Endothelial cell of umbilical vein (primary cell): ENCODE results near the gene RASAL2. TPM values are rescaled to one million over a fixed set of nuclear protein-coding genes. Genes with fewer than 3 reads are reported as not detected.

Experiments used
- BruUV-seq: library from RNA; stranded (reverse); fragments of 400-500 nt; replicated peaks from 2 replicates; lab custom pipeline; 2021; lab: Mats Ljungman, UMichigan
- CTCF ChIA-PET: fragments of 300-600, 350-600 bp; sonication (Branson Sonifier 250); formaldehyde crosslinking; loops from one replicate; lab custom pipeline; 2021; ENCODE audit warnings: antibody characterized with exemption, inconsistent platforms; lab: Charles Lee
- POLR2A ChIA-PET: fragments of 300-600, 350-600 bp; sonication (Branson Sonifier 250); formaldehyde crosslinking; loops from one replicate; lab custom pipeline; 2021; ENCODE audit warnings: antibody characterized with exemption, inconsistent platforms; lab: Charles Lee
- DNase-seq: peaks from one replicate; pipeline ENCODE4 v3.0.0-alpha.2; 2011; ENCODE audit warnings: low read depth, low spot score
- FAIRE-seq: peaks from 2 replicates; lab custom pipeline; 2011; peaks lifted over from hg19 to GRCh38; lab: Jason Lieb, UNC
- H2AFZ ChIP-seq: 2 replicates; pipeline ENCODE4 v1.6.0; 2012; ENCODE audit warnings: low read depth, low read length, control low read depth, inconsistent platforms
- H3K27ac ChIP-seq: 2 replicates; pipeline ENCODE4 v1.5.1; 2011; ENCODE audit warnings: low read depth, mild to moderate bottlenecking, control low read depth, low read length, moderate library complexity; ENCODE audit not compliant: insufficient read depth
- H3K27me3 ChIP-seq, 2 experiments: 2 replicates each; pipeline versions ENCODE4 v1.6.0 to v1.6.1; 2011; ENCODE audit warnings: low read length in 2 of 2, mixed read lengths in 1 of 2; ENCODE audit not compliant: control insufficient read depth in 2 of 2, insufficient read depth in 2 of 2
- H3K36me3 ChIP-seq, 2 experiments: 2 replicates in 1 of 2; 3 replicates in 1 of 2; pipeline ENCODE4 v1.5.1; 2011; ENCODE audit warnings: low read length in 2 of 2, mild to moderate bottlenecking in 1 of 2, moderate library complexity in 1 of 2; ENCODE audit not compliant: control insufficient read depth in 2 of 2, insufficient read depth in 2 of 2; ENCODE audit errors: extremely low read depth in 1 of 2
- H3K4me1 ChIP-seq: 3 replicates; pipeline ENCODE4 v1.5.1; 2011; ENCODE audit warnings: mild to moderate bottlenecking, low read length; ENCODE audit not compliant: control insufficient read depth, insufficient read depth; ENCODE audit errors: extremely low read depth
- H3K4me2 ChIP-seq: 2 replicates; pipeline ENCODE4 v1.6.1; 2011; ENCODE audit warnings: low read length, control low read depth, mixed read lengths; ENCODE audit not compliant: insufficient read depth
- H3K4me3 ChIP-seq, 3 experiments: fragments of 200-600 bp in 1 of 3; sonication (generic), shearing (Covaris generic) in 1 of 3; replicated peaks in 1 of 3; 2 replicates each; pipeline ENCODE4 v1.5.1; 2011 to 2016; ENCODE audit warnings: control low read depth in 3 of 3, low read length in 3 of 3, mild to moderate bottlenecking in 2 of 3, inconsistent platforms in 1 of 3, low read depth in 1 of 3, moderate library complexity in 1 of 3; ENCODE audit not compliant: insufficient read depth in 1 of 3
- H3K79me2 ChIP-seq: 2 replicates; pipeline ENCODE4 v1.6.0; 2012; ENCODE audit warnings: low read length, inconsistent platforms; ENCODE audit not compliant: control insufficient read depth, insufficient read depth
- H3K9ac ChIP-seq: replicated peaks from 2 replicates; pipeline ENCODE3; 2011; ENCODE audit warnings: low read length, control low read depth; ENCODE audit not compliant: insufficient read depth; ENCODE audit errors: extremely low read depth
- H3K9me1 ChIP-seq: replicated peaks from 3 replicates; pipeline ENCODE4 v1.6.0; 2011; ENCODE audit warnings: mild to moderate bottlenecking, low read length; ENCODE audit not compliant: control insufficient read depth, insufficient read depth; ENCODE audit errors: extremely low read depth
- H3K9me3 ChIP-seq: replicated peaks from 2 replicates; pipeline ENCODE4 v1.5.1; 2012; ENCODE audit warnings: low read length, inconsistent platforms; ENCODE audit not compliant: control insufficient read depth, insufficient read depth
- H4K20me1 ChIP-seq: replicated peaks from 2 replicates; pipeline ENCODE3; 2011; ENCODE audit warnings: mild to moderate bottlenecking, low read length; ENCODE audit not compliant: control insufficient read depth, insufficient read depth; ENCODE audit errors: extremely low read depth
- EZH2 ChIP-seq: IDR thresholded peaks from 2 replicates; pipeline ENCODE4 v1.6.1; 2012; ENCODE audit warnings: borderline replicate concordance, low read depth, mild to moderate bottlenecking, moderate library complexity, low read length, inconsistent platforms; ENCODE audit not compliant: severe bottlenecking
- FOS ChIP-seq: IDR thresholded peaks from 2 replicates; pipeline ENCODE4 v1.6.1; 2011; ENCODE audit warnings: mild to moderate bottlenecking, low read length, moderate library complexity, borderline replicate concordance; ENCODE audit not compliant: insufficient read depth
- GATA2 ChIP-seq: IDR thresholded peaks from 2 replicates; pipeline ENCODE4 v1.7.0; 2011; ENCODE audit warnings: low read depth, mild to moderate bottlenecking, moderate library complexity, mixed read lengths, low read length; ENCODE audit not compliant: insufficient read length, insufficient read depth
- JUN ChIP-seq: IDR thresholded peaks from 2 replicates; pipeline ENCODE4 v1.6.1; 2011; ENCODE audit warnings: borderline replicate concordance, low read depth; ENCODE audit not compliant: insufficient read length, insufficient read depth
- MAX ChIP-seq: IDR thresholded peaks from 2 replicates; pipeline ENCODE4 v1.6.1; 2011; ENCODE audit not compliant: insufficient read depth, insufficient read length
- MYC ChIP-seq: IDR thresholded peaks from one replicate; pipeline ENCODE4 v1.6.1; 2011; ENCODE audit warnings: mild to moderate bottlenecking, low read depth, low read length
- POLR2A ChIP-seq: IDR thresholded peaks from 2 replicates; pipeline ENCODE4 v1.6.1; 2012; ENCODE audit warnings: low read depth, mild to moderate bottlenecking, control low read depth, low read length
- POLR2AphosphoS5 ChIP-seq: IDR thresholded peaks from 2 replicates; pipeline ENCODE4 v1.6.1; 2012; ENCODE audit warnings: low read depth, mild to moderate bottlenecking, control low read depth, low read length, moderate library complexity; ENCODE audit not compliant: insufficient read depth
- dilution Hi-C: fragments of 300-500 bp; cut with MboI; formaldehyde crosslinking; loops from one replicate; pipeline ENCODE4 v1.15.0; 2019; ENCODE audit warnings: low sequenced_read_pairs; ENCODE audit not compliant: extremely low pct_ligation_motif_present
- intact Hi-C: fragments of 100-400 bp; cut with micrococcal nuclease; formaldehyde crosslinking; loops from one replicate; pipeline ENCODE4 v1.10.0; 2022
- polyA plus RNA-seq, 4 experiments: library from polyadenylated mRNA; depleted of rRNA in 3 of 4; stranded (reverse) in 3 of 4; unstranded in 1 of 4; fragments of >200 nt; gene quantifications; 2 replicates each; pipeline versions ENCODE4 v1.2.1 to v1.2.3, GENCODE V29; 2011 to 2012; ENCODE audit warnings: missing spikeins in 1 of 4
- total RNA-seq: library from RNA; stranded (reverse); gene quantifications from 2 replicates; pipeline ENCODE4 v1.2.3, GENCODE V29; 2021
- TF ChIP-seq, protein P1 (sequence below), 2 donors: IDR thresholded peaks; 1 replicate in 1 of 2; 2 replicates in 1 of 2; pipeline ENCODE4 v1.5.1; 2011; ENCODE audit warnings: low read length in 2 of 2, mild to moderate bottlenecking in 2 of 2, moderate library complexity in 2 of 2, control low read depth in 1 of 2, inconsistent platforms in 1 of 2, low read depth in 1 of 2; ENCODE audit not compliant: insufficient read depth in 1 of 2; ENCODE audit errors: extremely low read depth in 1 of 2

Gene RASAL2
- total and polyA plus RNA-seq, 2 donors (not counting 3 experiments of a cell fraction or from before 2014, with no cell fraction given): 12.5 to 15.5 TPM

DNA sequence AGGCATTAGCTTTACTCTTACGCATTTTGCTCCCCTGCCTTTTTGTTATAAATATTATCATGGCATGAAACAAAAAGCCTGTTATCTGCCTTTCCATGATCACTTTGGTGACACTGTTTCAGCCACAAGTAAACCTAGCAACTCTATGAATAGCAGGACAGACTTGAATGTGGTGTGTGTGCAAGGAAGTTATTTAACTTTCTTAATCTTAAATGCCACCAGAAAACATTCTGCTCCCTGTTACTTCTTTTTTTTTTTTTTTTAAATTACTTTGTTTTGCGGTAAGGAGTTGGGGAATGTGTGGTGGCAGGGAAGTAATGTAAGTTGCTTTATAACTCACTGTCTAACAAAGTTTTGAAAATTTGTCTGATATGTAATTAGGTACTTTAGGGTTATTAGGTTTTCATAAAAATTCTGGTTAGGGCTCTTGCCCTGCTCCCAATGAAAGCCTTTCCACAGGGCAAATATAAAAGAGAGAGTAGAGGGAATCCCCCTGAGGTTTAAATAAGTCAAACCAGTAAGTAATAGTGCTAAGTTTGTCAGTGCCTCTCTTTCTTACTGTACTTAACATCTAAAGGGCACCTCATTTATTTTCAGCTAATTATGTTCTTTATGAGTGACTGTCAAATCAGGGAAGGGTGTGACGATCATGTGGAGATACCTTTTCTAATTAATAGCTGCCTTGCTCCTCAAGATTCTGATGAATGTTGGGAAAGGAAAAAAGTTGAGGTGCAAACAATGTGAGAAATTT lies 39.5 kb downstream of the RASAL2 start:
- Histone ChIP-seq H3K4me2 (no peak overlapping the region), H3K4me1 (peaks cover 10% of the 10 kb centered on the region), H3K27ac (no peak overlapping the region), H3K9me1 (no peaks in the 10 kb centered on the region), H3K79me2 (no peaks in the 10 kb centered on the region), H3K36me3 (no peaks in the 10 kb centered on the region), H3K27me3 (no peaks in the 10 kb centered on the region), H3K9ac (no peak overlapping the region), H3K4me3 (no peak overlapping the region), H3K9me3 (no peaks in the 10 kb centered on the region), H2AFZ (no peak overlapping the region), H4K20me1 (no peaks in the 10 kb centered on the region)
- CTCF ChIA-PET: no interaction called here
- FAIRE-seq (no peak), DNase-seq (no peak)
- intact Hi-C loops (loop anchor here (2.0 kb wide), 1 partner anchor 13 kb away; no protein-coding TSS in a partner anchor), dilution Hi-C loops (no loop called here)
- TF ChIP-seq, protein P1, sequence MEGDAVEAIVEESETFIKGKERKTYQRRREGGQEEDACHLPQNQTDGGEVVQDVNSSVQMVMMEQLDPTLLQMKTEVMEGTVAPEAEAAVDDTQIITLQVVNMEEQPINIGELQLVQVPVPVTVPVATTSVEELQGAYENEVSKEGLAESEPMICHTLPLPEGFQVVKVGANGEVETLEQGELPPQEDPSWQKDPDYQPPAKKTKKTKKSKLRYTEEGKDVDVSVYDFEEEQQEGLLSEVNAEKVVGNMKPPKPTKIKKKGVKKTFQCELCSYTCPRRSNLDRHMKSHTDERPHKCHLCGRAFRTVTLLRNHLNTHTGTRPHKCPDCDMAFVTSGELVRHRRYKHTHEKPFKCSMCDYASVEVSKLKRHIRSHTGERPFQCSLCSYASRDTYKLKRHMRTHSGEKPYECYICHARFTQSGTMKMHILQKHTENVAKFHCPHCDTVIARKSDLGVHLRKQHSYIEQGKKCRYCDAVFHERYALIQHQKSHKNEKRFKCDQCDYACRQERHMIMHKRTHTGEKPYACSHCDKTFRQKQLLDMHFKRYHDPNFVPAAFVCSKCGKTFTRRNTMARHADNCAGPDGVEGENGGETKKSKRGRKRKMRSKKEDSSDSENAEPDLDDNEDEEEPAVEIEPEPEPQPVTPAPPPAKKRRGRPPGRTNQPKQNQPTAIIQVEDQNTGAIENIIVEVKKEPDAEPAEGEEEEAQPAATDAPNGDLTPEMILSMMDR (IDR thresholded peaks at IDR 0.05; ENCODE audit: extremely low read depth in 1 of 2, insufficient read depth in 1 of 2, low read depth in 1 of 2, low read length in 2 of 2): no peak
- no peak for TF ChIP-seq MAX
- TF ChIP-seq JUN: no peak
- TF ChIP-seq POLR2A: no peak
- no peak for TF ChIP-seq GATA2
- TF ChIP-seq MYC: no peak
- no peak for TF ChIP-seq FOS
- TF ChIP-seq EZH2: no peak
- TF ChIP-seq POLR2AphosphoS5: no peak
- BruUV-seq: no TSS peak
- POLR2A ChIA-PET: no interaction called here
